PC-3 (cell line): Measurements from ENCODE around the gene MAST3. TPM values are rescaled to one million over a fixed set of nuclear protein-coding genes. Genes with fewer than 3 reads are reported as not detected.
A peak's percentile ranks its signal among the peaks of the same experiment; 100 is the strongest.

Experiments
- ATAC-seq: fragments of 200-7000 bp; cut with Tn5 transposase; 2 replicates; pipeline ENCODE4 v1.9.1; 2020; ENCODE audit warnings: mild to moderate bottlenecking, moderate library complexity
- BruUV-seq: library from RNA; stranded (reverse); fragments of 400-500 nt; replicated peaks from 2 replicates; lab custom pipeline; 2021; lab: Mats Ljungman, UMichigan
- CTCF ChIA-PET: fragments of 300-600 bp; sonication (Branson Sonifier 250); formaldehyde crosslinking; loops from one replicate; lab custom pipeline; 2022; ENCODE audit warnings: antibody characterized with exemption; lab: Charles Lee
- POLR2A ChIA-PET: fragments of 300-600 bp; sonication (Branson Sonifier 250); formaldehyde crosslinking; loops from one replicate; lab custom pipeline; 2022; ENCODE audit warnings: antibody characterized with exemption; ENCODE audit not compliant: unreplicated experiment; lab: Charles Lee
- DNase-seq: peaks from one replicate; pipeline ENCODE4 v3.0.0-alpha.2; 2015
- H2AFZ ChIP-seq: fragments of 300-600 bp; sonication (generic); 2 replicates; pipeline ENCODE4 v1.6.0; 2016; ENCODE audit warnings: antibody characterized with exemption, low read length
- H3F3A ChIP-seq: fragments of 300-600 bp; sonication (generic); one replicate; pipeline ENCODE4 v1.6.0; 2017; ENCODE audit warnings: antibody characterized with exemption, low read length, control low read depth, mild to moderate bottlenecking; ENCODE audit not compliant: unreplicated experiment
- H3K27ac ChIP-seq: fragments of 300-600 bp; sonication (generic); 2 replicates; pipeline ENCODE4 v1.5.1; 2016; ENCODE audit warnings: mild to moderate bottlenecking, low read length
- H3K27me3 ChIP-seq: fragments of 300-600 bp; sonication (generic); 2 replicates; pipeline ENCODE4 v1.6.1; 2016; ENCODE audit warnings: low read length, mixed read lengths
- H3K36me3 ChIP-seq: fragments of 300-600 bp; sonication (generic); 2 replicates; pipeline ENCODE4 v1.6.1; 2016; ENCODE audit warnings: low read depth, mixed run types, low read length, mixed read lengths
- H3K4me1 ChIP-seq: fragments of 300-600 bp; sonication (generic); 2 replicates; pipeline ENCODE4 v1.5.1; 2016; ENCODE audit warnings: low read length; ENCODE audit not compliant: insufficient read depth
- H3K4me2 ChIP-seq: fragments of 300-600 bp; sonication (generic); 2 replicates; pipeline ENCODE4 v1.6.0; 2016; ENCODE audit warnings: low read length
- H3K4me3 ChIP-seq: fragments of 300-600 bp; sonication (generic); 2 replicates; pipeline ENCODE4 v1.5.1; 2016; ENCODE audit warnings: mild to moderate bottlenecking, low read length, mixed read lengths
- H3K79me2 ChIP-seq: fragments of 300-600 bp; sonication (generic); 2 replicates; pipeline ENCODE4 v1.6.1; 2017; ENCODE audit warnings: low read length, mixed read lengths
- H3K9ac ChIP-seq: fragments of 300-600 bp; sonication (generic); 2 replicates; pipeline ENCODE4 v1.6.0; 2016; ENCODE audit warnings: mild to moderate bottlenecking, low read length
- H3K9me2 ChIP-seq: fragments of 300-600 bp; sonication (generic); replicated peaks from 2 replicates; pipeline ENCODE4 v1.6.1; 2016; ENCODE audit warnings: mixed run types, low read length, mixed read lengths
- H3K9me3 ChIP-seq: fragments of 300-600 bp; sonication (generic); 2 replicates; pipeline ENCODE4 v1.6.1; 2016; ENCODE audit warnings: low read length, mixed read lengths
- H4K20me1 ChIP-seq: fragments of 300-600 bp; sonication (generic); 2 replicates; pipeline ENCODE4 v1.6.1; 2016; ENCODE audit warnings: low read length, mixed read lengths
- EZH2 ChIP-seq: fragments of 300-600 bp; sonication (generic); IDR thresholded peaks from one replicate; pipeline ENCODE4 v1.6.1; 2017; ENCODE audit warnings: antibody characterized with exemption, mild to moderate bottlenecking, low read length; ENCODE audit not compliant: unreplicated experiment
- EZH2phosphoT487 ChIP-seq: fragments of 300-600 bp; sonication (generic); IDR thresholded peaks from 2 replicates; pipeline ENCODE4 v1.6.1; 2018; ENCODE audit warnings: mild to moderate bottlenecking, antibody characterized with exemption, low read length, borderline replicate concordance
- intact Hi-C: fragments of 100-400 bp; cut with micrococcal nuclease; formaldehyde crosslinking; loops from 2 replicates; pipeline ENCODE4 v1.9.0; 2023
- total RNA-seq: library from RNA; depleted of rRNA; stranded (reverse); fragments of >200 nt; gene quantifications from 2 replicates; pipeline ENCODE4 v1.2.3, GENCODE V29; 2014
- TF ChIP-seq, protein P1 (sequence below): fragments of 300-600 bp; sonication (generic); conservative IDR thresholded peaks from 2 replicates; pipeline ENCODE4 v1.5.1; 2017; ENCODE audit warnings: antibody characterized with exemption, low read depth, mild to moderate bottlenecking, low read length

Gene MAST3
- total RNA-seq, 1 experiment from 2014 or later = 8.1 TPM

- Histone ChIP-seq H3K36me3 (peaks cover 6% of the 10 kb centered on the region; the same call in 1 of the 2 replicates), H3K27me3 (no peaks in the 10 kb centered on the region), H4K20me1 (no peaks in the 10 kb centered on the region), H3K9me2 (no peaks in the 10 kb centered on the region), H2AFZ (no peak overlapping the region), H3K4me2 (no peak overlapping the region), H3K79me2 (no peaks in the 10 kb centered on the region), H3K4me3 (no peak overlapping the region), H3K4me1 (no peaks in the 10 kb centered on the region), H3K9ac (no peak overlapping the region), H3K27ac (no peak overlapping the region), H3K9me3 (no peaks in the 10 kb centered on the region), H3F3A (no peaks in the 10 kb centered on the region)
- TF ChIP-seq EZH2phosphoT487 = no peak
- TF ChIP-seq, protein P1, sequence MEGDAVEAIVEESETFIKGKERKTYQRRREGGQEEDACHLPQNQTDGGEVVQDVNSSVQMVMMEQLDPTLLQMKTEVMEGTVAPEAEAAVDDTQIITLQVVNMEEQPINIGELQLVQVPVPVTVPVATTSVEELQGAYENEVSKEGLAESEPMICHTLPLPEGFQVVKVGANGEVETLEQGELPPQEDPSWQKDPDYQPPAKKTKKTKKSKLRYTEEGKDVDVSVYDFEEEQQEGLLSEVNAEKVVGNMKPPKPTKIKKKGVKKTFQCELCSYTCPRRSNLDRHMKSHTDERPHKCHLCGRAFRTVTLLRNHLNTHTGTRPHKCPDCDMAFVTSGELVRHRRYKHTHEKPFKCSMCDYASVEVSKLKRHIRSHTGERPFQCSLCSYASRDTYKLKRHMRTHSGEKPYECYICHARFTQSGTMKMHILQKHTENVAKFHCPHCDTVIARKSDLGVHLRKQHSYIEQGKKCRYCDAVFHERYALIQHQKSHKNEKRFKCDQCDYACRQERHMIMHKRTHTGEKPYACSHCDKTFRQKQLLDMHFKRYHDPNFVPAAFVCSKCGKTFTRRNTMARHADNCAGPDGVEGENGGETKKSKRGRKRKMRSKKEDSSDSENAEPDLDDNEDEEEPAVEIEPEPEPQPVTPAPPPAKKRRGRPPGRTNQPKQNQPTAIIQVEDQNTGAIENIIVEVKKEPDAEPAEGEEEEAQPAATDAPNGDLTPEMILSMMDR = peak; percentile 81
- CTCF ChIA-PET = interaction anchor here (0.6 to 1.2 kb wide), 4 partner anchors 10 to 168 kb away, joined by 3 read pairs; no protein-coding TSS in a partner anchor
- intact Hi-C loops = loop anchor here (1.0 kb wide), 1 partner anchor 55 kb away; no protein-coding TSS in a partner anchor
- no TSS peak for BruUV-seq
- ATAC-seq (peak; percentile 83), DNase-seq (peak; percentile 53)
- POLR2A ChIA-PET = no interaction called here
These were observed 70.5 kb downstream of the MAST3 start for GRCh38 chr19:18167975-18168645.

DNA sequence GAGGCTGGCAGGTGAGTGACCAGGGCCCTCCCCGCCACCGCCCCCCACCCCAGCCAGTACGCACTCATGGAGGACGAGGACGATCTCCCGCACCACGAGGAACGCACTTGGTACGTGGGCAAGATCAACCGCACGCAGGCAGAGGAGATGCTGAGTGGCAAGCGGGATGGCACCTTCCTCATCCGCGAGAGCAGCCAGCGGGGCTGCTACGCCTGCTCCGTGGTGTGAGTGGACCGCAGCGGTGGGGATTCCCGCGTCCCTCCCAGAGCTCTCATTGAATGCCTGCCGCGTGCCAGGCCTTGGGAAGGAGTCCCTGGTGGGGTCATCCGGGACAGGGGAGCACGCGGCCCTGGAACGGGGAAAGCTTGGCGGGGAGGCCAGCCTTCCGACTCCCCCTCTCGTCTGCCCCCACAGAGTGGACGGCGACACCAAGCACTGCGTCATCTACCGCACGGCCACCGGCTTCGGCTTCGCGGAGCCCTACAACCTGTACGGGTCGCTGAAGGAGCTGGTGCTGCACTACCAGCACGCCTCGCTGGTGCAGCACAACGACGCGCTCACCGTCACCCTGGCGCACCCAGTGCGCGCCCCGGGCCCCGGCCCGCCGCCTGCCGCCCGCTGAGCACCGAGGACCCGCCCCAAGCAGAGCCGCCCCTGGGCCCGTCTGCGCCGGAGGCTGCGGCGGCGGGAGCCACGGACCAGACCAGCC, 71.2 kb downstream of the MAST3 start:
- no TSS peak for BruUV-seq
- ChIA-PET POLR2A (no interaction called here), CTCF (interaction anchor here (1.2 kb wide), 1 partner anchor 56 kb away, joined by 3 read pairs; no protein-coding TSS in a partner anchor)
- no peak overlapping the region for H3K27ac ChIP-seq
- DNase-seq (no peak), ATAC-seq (no peak)
- H3K9me2 ChIP-seq = no peaks in the 10 kb centered on the region
- intact Hi-C loops = loop anchor here (1.0 kb wide), 1 partner anchor 56 kb away; no protein-coding TSS in a partner anchor
- no peaks in the 10 kb centered on the region for H3K79me2 ChIP-seq
- no peak overlapping the region for H3K4me2 ChIP-seq
- no peak overlapping the region for H3K9ac ChIP-seq
- no peaks in the 10 kb centered on the region for H4K20me1 ChIP-seq
- H3K27me3 ChIP-seq = no peaks in the 10 kb centered on the region
- no peak overlapping the region for H2AFZ ChIP-seq
- H3K4me1 ChIP-seq = no peaks in the 10 kb centered on the region
- no peak overlapping the region for H3K4me3 ChIP-seq
- no peaks in the 10 kb centered on the region for H3F3A ChIP-seq
- TF ChIP-seq EZH2phosphoT487 (no peak), EZH2 (no peak)
- TF ChIP-seq, protein P1 = no peak
- peaks cover 2% of the 10 kb centered on the region; the same call in 1 of the 2 replicates for H3K36me3 ChIP-seq
- H3K9me3 ChIP-seq = no peaks in the 10 kb centered on the region
